Tibial nerve (tissue), 4 donors: ENCODE measurements around the gene SLIT2.
A peak's percentile ranks its signal among the peaks of the same experiment; 100 is the strongest.

Experiments
- EP300 ChIP-seq, 2 donors: sonication (generic); formaldehyde crosslinking; IDR thresholded peaks; one replicate each; pipeline ENCODE4 v1.6.1; 2017; ENCODE audit warnings: antibody characterized with exemption in 2 of 2, mild to moderate bottlenecking in 1 of 2
- POLR2A ChIP-seq, 2 donors: fragments of 450-650 bp; IDR thresholded peaks; one replicate each; pipeline ENCODE4 v1.6.1; 2017; ENCODE audit warnings: antibody characterized with exemption in 2 of 2, mild to moderate bottlenecking in 2 of 2, moderate library complexity in 2 of 2
- TF ChIP-seq, protein P1 (sequence below), 5 experiments: fragments of 200-600 bp in 3 of 5; fragments of 450-650 bp in 2 of 5; sonication (generic) in 3 of 5; IDR thresholded peaks; one replicate each; pipeline ENCODE4 v1.5.1; 2016 to 2019; ENCODE audit warnings: antibody characterized with exemption in 5 of 5, mild to moderate bottlenecking in 3 of 5, moderate library complexity in 2 of 5

- TF ChIP-seq, protein P1, sequence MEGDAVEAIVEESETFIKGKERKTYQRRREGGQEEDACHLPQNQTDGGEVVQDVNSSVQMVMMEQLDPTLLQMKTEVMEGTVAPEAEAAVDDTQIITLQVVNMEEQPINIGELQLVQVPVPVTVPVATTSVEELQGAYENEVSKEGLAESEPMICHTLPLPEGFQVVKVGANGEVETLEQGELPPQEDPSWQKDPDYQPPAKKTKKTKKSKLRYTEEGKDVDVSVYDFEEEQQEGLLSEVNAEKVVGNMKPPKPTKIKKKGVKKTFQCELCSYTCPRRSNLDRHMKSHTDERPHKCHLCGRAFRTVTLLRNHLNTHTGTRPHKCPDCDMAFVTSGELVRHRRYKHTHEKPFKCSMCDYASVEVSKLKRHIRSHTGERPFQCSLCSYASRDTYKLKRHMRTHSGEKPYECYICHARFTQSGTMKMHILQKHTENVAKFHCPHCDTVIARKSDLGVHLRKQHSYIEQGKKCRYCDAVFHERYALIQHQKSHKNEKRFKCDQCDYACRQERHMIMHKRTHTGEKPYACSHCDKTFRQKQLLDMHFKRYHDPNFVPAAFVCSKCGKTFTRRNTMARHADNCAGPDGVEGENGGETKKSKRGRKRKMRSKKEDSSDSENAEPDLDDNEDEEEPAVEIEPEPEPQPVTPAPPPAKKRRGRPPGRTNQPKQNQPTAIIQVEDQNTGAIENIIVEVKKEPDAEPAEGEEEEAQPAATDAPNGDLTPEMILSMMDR (IDR thresholded peaks at IDR 0.05), result peak in 2 of 5 experiments; percentile 27 to 29
- TF ChIP-seq POLR2A (IDR thresholded peaks at IDR 0.05) (peak; percentile 69 to 85), EP300 (IDR thresholded peaks at IDR 0.05) (peak in 1 of 2 donors; percentile 96)
These were observed at the start of gene SLIT2 for GRCh38 chr4:20251796-20252655.
